ENCODE measurements around the gene MAD1L1.

MAD1L1 gene

DNA sequence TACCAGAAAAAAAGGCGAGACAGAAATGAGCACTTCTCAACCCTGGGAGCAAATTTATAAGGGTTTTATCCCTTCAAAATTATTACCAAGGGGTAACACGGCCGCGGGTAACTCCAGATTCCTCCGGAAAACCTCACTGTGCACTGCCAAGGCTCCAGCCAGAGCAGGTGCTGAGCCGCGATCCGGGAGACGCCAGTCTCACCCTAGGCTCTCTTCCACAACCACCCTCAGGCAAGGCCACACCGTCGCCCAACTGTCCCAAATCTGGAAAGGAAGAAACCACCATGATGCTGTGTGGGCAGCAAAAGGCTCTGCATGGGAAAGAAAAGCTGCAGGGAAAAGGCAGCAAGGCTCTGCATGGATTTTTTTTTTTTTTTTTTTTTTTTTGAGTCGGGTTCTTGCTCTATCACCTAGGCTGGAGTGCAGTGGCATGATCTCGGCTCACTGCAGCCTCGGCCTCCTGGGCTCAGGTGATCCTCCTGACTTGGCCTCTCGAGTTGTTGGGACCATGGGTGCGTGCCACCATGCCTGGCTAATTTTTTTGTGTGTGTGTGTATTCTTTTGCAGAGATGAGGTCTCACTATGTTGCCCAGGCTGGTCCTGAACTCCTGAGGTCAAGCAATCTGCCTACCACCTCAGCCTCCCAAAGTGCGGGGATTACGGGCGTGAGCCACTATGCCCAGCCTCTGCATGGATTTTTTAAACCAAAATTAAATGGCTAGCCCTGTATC is 39.0 kb downstream of the MAD1L1 start:
- DNase-seq = no peak
- H2BK120ac ChIP-seq (ENCODE audit: insufficient read depth, low read length, poor library complexity) = no peak overlapping the region
- peaks cover 27 to 29% of the 10 kb centered on the region in 2 experiments for H3K36me3 ChIP-seq (ENCODE audit: control insufficient read depth in 1 of 2, insufficient read depth in 2 of 2, low read length in 2 of 2)
- H3K4me2 ChIP-seq (ENCODE audit: low read length) = no peak overlapping the region
- no peaks in the 10 kb centered on the region for H3K27me3 ChIP-seq (ENCODE audit: insufficient read depth, low read length)
- WGBS (ENCODE audit: extremely low coverage, insufficient coverage, insufficient read length) = no CpG with 5 or more reads among the region's 19 CpGs
- no peak overlapping the region for H2AFZ ChIP-seq (ENCODE audit: insufficient read depth, low read length, poor library complexity)
- no peak overlapping the region for H3K9ac ChIP-seq (ENCODE audit: low read length)
- no peak overlapping the region for H3K14ac ChIP-seq (ENCODE audit: low read length)
- no peaks in the 10 kb centered on the region for H3K79me1 ChIP-seq (ENCODE audit: low read length)
- no peak overlapping the region for H2AK5ac ChIP-seq (ENCODE audit: low read length)
- H2BK5ac ChIP-seq (ENCODE audit: low read depth, low read length, poor library complexity) = no peak overlapping the region
- H3K4me3 ChIP-seq (ENCODE audit: low read depth, low read length) = no peak overlapping the region
- no peak overlapping the region for H3K4ac ChIP-seq (ENCODE audit: low read depth, low read length)
- H3K79me2 ChIP-seq (ENCODE audit: control insufficient read depth, insufficient read depth, low read length, poor library complexity) = no peaks in the 10 kb centered on the region
- H4K8ac ChIP-seq (ENCODE audit: low read depth, low read length) = no peak overlapping the region
- no peak overlapping the region for H3K27ac ChIP-seq (ENCODE audit: low read depth, low read length)
- H3K4me1 ChIP-seq (ENCODE audit: control insufficient read depth in 1 of 2, insufficient read depth in 2 of 2, low read length in 2 of 2) = no peaks in the 10 kb centered on the region
- no peak overlapping the region for H3K23ac ChIP-seq (ENCODE audit: low read length)
- H3K18ac ChIP-seq (ENCODE audit: low read length) = no peak overlapping the region
- H4K12ac ChIP-seq (ENCODE audit: low read depth, low read length) = no peak overlapping the region
- no peaks in the 10 kb centered on the region for H3K9me3 ChIP-seq (ENCODE audit: insufficient read depth, low read depth, low read length)
- no peak overlapping the region for H2BK12ac ChIP-seq (ENCODE audit: low read length)
- no peak overlapping the region for H4K91ac ChIP-seq (ENCODE audit: low read depth, low read length)

GRCh38 chr7:2192831-2193534 is 39.8 kb downstream of the MAD1L1 start:
- Histone ChIP-seq H3K4ac (ENCODE audit: low read depth, low read length) (no peak overlapping the region), H3K4me2 (ENCODE audit: low read length) (no peak overlapping the region), H3K9me3 (ENCODE audit: insufficient read depth, low read depth, low read length) (no peaks in the 10 kb centered on the region), H3K79me1 (ENCODE audit: low read length) (no peaks in the 10 kb centered on the region), H3K9ac (ENCODE audit: low read length) (no peak overlapping the region), H2BK12ac (ENCODE audit: low read length) (no peak overlapping the region), H4K12ac (ENCODE audit: low read depth, low read length) (no peak overlapping the region), H3K79me2 (ENCODE audit: control insufficient read depth, insufficient read depth, low read length, poor library complexity) (no peaks in the 10 kb centered on the region), H3K4me1 (ENCODE audit: control insufficient read depth in 1 of 2, insufficient read depth in 2 of 2, low read length in 2 of 2) (no peaks in the 10 kb centered on the region), H2AFZ (ENCODE audit: insufficient read depth, low read length, poor library complexity) (no peak overlapping the region), H3K18ac (ENCODE audit: low read length) (no peak overlapping the region), H2BK5ac (ENCODE audit: low read depth, low read length, poor library complexity) (no peak overlapping the region), H2AK5ac (ENCODE audit: low read length) (no peak overlapping the region), H4K91ac (ENCODE audit: low read depth, low read length) (no peak overlapping the region), H3K27ac (ENCODE audit: low read depth, low read length) (no peak overlapping the region), H3K36me3 (ENCODE audit: control insufficient read depth in 1 of 2, insufficient read depth in 2 of 2, low read length in 2 of 2) (peaks cover 23 to 24% of the 10 kb centered on the region in 2 experiments), H3K23ac (ENCODE audit: low read length) (no peak overlapping the region), H3K27me3 (ENCODE audit: insufficient read depth, low read length) (no peaks in the 10 kb centered on the region), H3K4me3 (ENCODE audit: low read depth, low read length) (no peak overlapping the region), H3K14ac (ENCODE audit: low read length) (no peak overlapping the region), H2BK120ac (ENCODE audit: insufficient read depth, low read length, poor library complexity) (no peak overlapping the region), H4K8ac (ENCODE audit: low read depth, low read length) (no peak overlapping the region)
- DNase-seq = no peak
- no CpG with 5 or more reads among the region's 18 CpGs for WGBS (ENCODE audit: extremely low coverage, insufficient coverage, insufficient read length)

DNA sequence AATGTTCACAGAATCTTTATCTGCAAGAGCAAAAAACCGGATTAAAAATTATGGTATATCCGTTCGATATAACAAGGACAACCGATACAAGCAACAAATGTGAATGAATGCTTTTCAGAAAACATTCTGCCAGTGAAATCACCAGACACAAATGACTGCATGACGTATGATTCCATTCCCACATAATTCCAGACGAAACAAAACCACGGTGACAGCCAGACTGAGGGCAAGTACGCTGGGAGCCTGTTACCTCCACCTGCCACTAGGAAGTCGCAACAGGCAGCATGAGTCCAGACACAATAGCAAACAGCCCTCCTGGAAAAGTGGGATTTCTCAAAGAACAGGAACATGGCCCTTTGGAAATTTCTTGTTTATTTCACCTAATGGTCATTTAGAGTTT is 41.7 kb downstream of the MAD1L1 start:
- Histone ChIP-seq H2BK12ac (ENCODE audit: low read length) (no peak overlapping the region), H3K79me1 (ENCODE audit: low read length) (no peaks in the 10 kb centered on the region), H3K4me3 (ENCODE audit: low read depth, low read length) (no peak overlapping the region), H3K27me3 (ENCODE audit: insufficient read depth, low read length) (no peaks in the 10 kb centered on the region), H3K79me2 (ENCODE audit: control insufficient read depth, insufficient read depth, low read length, poor library complexity) (no peaks in the 10 kb centered on the region), H2AK5ac (ENCODE audit: low read length) (no peak overlapping the region), H3K18ac (ENCODE audit: low read length) (no peak overlapping the region), H3K9ac (ENCODE audit: low read length) (no peak overlapping the region), H3K4me1 (ENCODE audit: control insufficient read depth in 1 of 2, insufficient read depth in 2 of 2, low read length in 2 of 2) (no peaks in the 10 kb centered on the region), H2BK120ac (ENCODE audit: insufficient read depth, low read length, poor library complexity) (no peak overlapping the region), H3K36me3 (ENCODE audit: control insufficient read depth in 1 of 2, insufficient read depth in 2 of 2, low read length in 2 of 2) (peaks cover 12 to 14% of the 10 kb centered on the region in 2 experiments), H2AFZ (ENCODE audit: insufficient read depth, low read length, poor library complexity) (no peak overlapping the region), H3K9me3 (ENCODE audit: insufficient read depth, low read depth, low read length) (no peaks in the 10 kb centered on the region), H2BK5ac (ENCODE audit: low read depth, low read length, poor library complexity) (no peak overlapping the region), H3K14ac (ENCODE audit: low read length) (no peak overlapping the region), H4K91ac (ENCODE audit: low read depth, low read length) (no peak overlapping the region), H3K4me2 (ENCODE audit: low read length) (no peak overlapping the region), H4K12ac (ENCODE audit: low read depth, low read length) (no peak overlapping the region), H4K8ac (ENCODE audit: low read depth, low read length) (no peak overlapping the region), H3K27ac (ENCODE audit: low read depth, low read length) (no peak overlapping the region), H3K23ac (ENCODE audit: low read length) (no peak overlapping the region), H3K4ac (ENCODE audit: low read depth, low read length) (no peak overlapping the region)
- no CpG with 5 or more reads among the region's 9 CpGs for WGBS (ENCODE audit: extremely low coverage, insufficient coverage, insufficient read length)
- peak in 1 of 2 donors; percentile 3 for DNase-seq

DNA sequence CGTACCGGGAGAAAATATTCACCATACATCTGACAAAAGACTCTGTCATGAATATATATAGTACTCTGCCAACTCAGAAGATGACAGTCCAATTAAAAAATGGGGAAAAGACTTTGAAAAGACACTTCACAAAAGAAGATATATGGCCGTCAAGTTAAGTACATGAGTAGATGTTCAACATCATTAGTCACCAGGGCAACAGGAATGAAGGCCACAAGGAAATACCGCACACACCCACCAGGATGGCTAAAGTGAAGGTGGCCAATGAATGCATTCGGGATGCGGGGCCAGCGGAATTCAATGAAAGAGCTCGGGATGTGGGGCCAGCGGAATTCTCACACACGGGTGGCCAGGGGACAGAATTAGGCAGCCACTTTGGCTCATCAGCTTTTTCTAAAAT is 42.2 kb downstream of the MAD1L1 start:
- no peak overlapping the region for H2BK12ac ChIP-seq (ENCODE audit: low read length)
- H3K79me1 ChIP-seq (ENCODE audit: low read length) = no peaks in the 10 kb centered on the region
- H3K27ac ChIP-seq (ENCODE audit: low read depth, low read length) = no peak overlapping the region
- H3K79me2 ChIP-seq (ENCODE audit: control insufficient read depth, insufficient read depth, low read length, poor library complexity) = no peaks in the 10 kb centered on the region
- H3K9me3 ChIP-seq (ENCODE audit: insufficient read depth, low read depth, low read length) = no peaks in the 10 kb centered on the region
- no peak overlapping the region for H2AK5ac ChIP-seq (ENCODE audit: low read length)
- WGBS (ENCODE audit: extremely low coverage, insufficient coverage, insufficient read length) = no CpG with 5 or more reads among the region's 10 CpGs
- H3K27me3 ChIP-seq (ENCODE audit: insufficient read depth, low read length) = no peaks in the 10 kb centered on the region
- H3K4ac ChIP-seq (ENCODE audit: low read depth, low read length) = no peak overlapping the region
- H3K9ac ChIP-seq (ENCODE audit: low read length) = no peak overlapping the region
- no peak overlapping the region for H3K14ac ChIP-seq (ENCODE audit: low read length)
- H2AFZ ChIP-seq (ENCODE audit: insufficient read depth, low read length, poor library complexity) = no peak overlapping the region
- H4K12ac ChIP-seq (ENCODE audit: low read depth, low read length) = no peak overlapping the region
- H2BK5ac ChIP-seq (ENCODE audit: low read depth, low read length, poor library complexity) = no peak overlapping the region
- H4K8ac ChIP-seq (ENCODE audit: low read depth, low read length) = no peak overlapping the region
- no peak overlapping the region for H3K4me2 ChIP-seq (ENCODE audit: low read length)
- H3K18ac ChIP-seq (ENCODE audit: low read length) = no peak overlapping the region
- H3K4me1 ChIP-seq (ENCODE audit: control insufficient read depth in 1 of 2, insufficient read depth in 2 of 2, low read length in 2 of 2) = peaks cover 0 to 3% of the 10 kb centered on the region in 2 experiments
- no peak overlapping the region for H3K4me3 ChIP-seq (ENCODE audit: low read depth, low read length)
- peak in 1 of 2 donors; percentile 39 for DNase-seq
- peaks cover 7 to 9% of the 10 kb centered on the region in 2 experiments for H3K36me3 ChIP-seq (ENCODE audit: control insufficient read depth in 1 of 2, insufficient read depth in 2 of 2, low read length in 2 of 2)
- no peak overlapping the region for H2BK120ac ChIP-seq (ENCODE audit: insufficient read depth, low read length, poor library complexity)
- no peak overlapping the region for H3K23ac ChIP-seq (ENCODE audit: low read length)
- H4K91ac ChIP-seq (ENCODE audit: low read depth, low read length) = no peak overlapping the region

Data from trophoblast cell (in vitro differentiated cells and primary cell).